Sigmoid colon (tissue), 7 donors: Measurements from ENCODE around the gene HS3ST4. TPM values are rescaled to one million over a fixed set of nuclear protein-coding genes. Genes with fewer than 3 reads are reported as not detected.

Experiments
- DNase-seq: peaks from one replicate; pipeline ENCODE4 v3.0.0-alpha.2; 2019
- H3K27ac ChIP-seq, 4 donors: fragments of 200-600 bp; sonication (generic); one replicate each; pipeline ENCODE4 v1.5.1; 2016 to 2019; ENCODE audit warnings: mild to moderate bottlenecking in 1 of 4
- H3K27me3 ChIP-seq, 3 donors: fragments of 200-600 bp; sonication (generic); one replicate each; pipeline ENCODE4 v1.5.1; 2019; ENCODE audit warnings: mild to moderate bottlenecking in 1 of 3
- H3K36me3 ChIP-seq, 4 donors: fragments of 200-600 bp; sonication (generic); one replicate each; pipeline ENCODE4 v1.5.1; 2016 to 2019
- H3K4me1 ChIP-seq, 4 donors: fragments of 200-600 bp; sonication (generic); one replicate each; pipeline ENCODE4 v1.5.1; 2017 to 2019
- H3K4me3 ChIP-seq, 4 donors: fragments of 200-600 bp; sonication (generic); one replicate each; pipeline ENCODE4 v1.5.1; 2017 to 2019; ENCODE audit warnings: mild to moderate bottlenecking in 2 of 4, moderate library complexity in 1 of 4
- H3K9me3 ChIP-seq, 4 donors: fragments of 200-600 bp in 3 of 4; sonication (generic) in 3 of 4; one replicate each; pipeline versions ENCODE4 v1.5.1 to v1.6.1; 2013 to 2019
- EP300 ChIP-seq, 4 donors: sonication (generic); formaldehyde crosslinking; IDR thresholded peaks; one replicate each; pipeline ENCODE4 v1.6.1; 2017; ENCODE audit warnings: antibody characterized with exemption in 4 of 4
- POLR2A ChIP-seq, 2 donors: fragments of 450-650 bp; IDR thresholded peaks; one replicate each; pipeline ENCODE4 v1.6.1; 2016; ENCODE audit warnings: antibody characterized with exemption in 2 of 2, mild to moderate bottlenecking in 2 of 2, moderate library complexity in 2 of 2
- POLR2AphosphoS5 ChIP-seq, 4 donors: sonication (generic); formaldehyde crosslinking; IDR thresholded peaks; one replicate each; pipeline ENCODE4 v1.6.1; 2017; ENCODE audit warnings: antibody characterized with exemption in 4 of 4
- WGBS, 2 donors: extraction: QIAGEN DNeasy Blood & Tissue Kit; methylation state at CpG; one replicate each; pipeline ENCODE4 v1.1.7; 2013; 5-methylcytosine and 5-hydroxymethylcytosine counted together
- intact Hi-C: fragments of 100-400 bp; cut with DNase I; formaldehyde crosslinking; loops from one replicate; pipeline ENCODE4 v1.15.1; 2023
- polyA plus RNA-seq, 3 donors: library from polyadenylated mRNA; stranded (reverse); fragments of 200-250 nt; gene quantifications; one replicate each; pipeline ENCODE4 v1.2.3, GENCODE V29; 2013
- total RNA-seq, 4 donors: library from RNA; depleted of rRNA; stranded (reverse); fragments of >200 nt; gene quantifications; one replicate each; pipeline ENCODE4 v1.1.0, GENCODE V29; 2016
- TF ChIP-seq, protein P1 (sequence below), 4 experiments: fragments of 450-650 bp in 3 of 4; fragments of 200-600 bp in 1 of 4; IDR thresholded peaks; one replicate each; pipeline ENCODE4 v1.5.1; 2016 to 2019; ENCODE audit warnings: antibody characterized with exemption in 4 of 4, mild to moderate bottlenecking in 3 of 4, moderate library complexity in 2 of 4
- donor health status: healthy with polysubstance abuse.
- donor health status: Bipolar disorder and iron deficiency.
- donor health status: healthy.

Gene HS3ST4
- total and polyA plus RNA-seq, 7 donors = 0.07 to 0.14 TPM; not detected in 5

DNA sequence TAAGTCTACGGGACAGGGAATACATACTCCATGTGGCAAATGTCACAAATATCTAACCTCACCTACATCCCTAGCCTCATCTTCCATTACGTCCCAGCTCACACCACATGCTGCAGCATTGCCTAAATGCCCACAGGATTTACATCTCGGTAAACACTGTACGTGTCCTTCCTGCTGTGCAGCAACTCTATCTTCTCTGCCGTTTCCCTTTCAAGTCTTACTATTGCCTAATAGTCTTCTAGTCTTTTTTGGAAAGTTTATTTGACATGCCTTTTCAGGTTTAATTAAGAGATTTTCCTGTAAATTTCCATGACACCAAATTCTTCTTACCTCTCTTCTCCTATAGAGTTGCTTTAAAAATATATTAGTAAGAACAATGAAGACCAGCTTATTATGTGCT lies 120.5 kb downstream of the HS3ST4 start:
- H3K4me1 ChIP-seq = no peaks in the 10 kb centered on the region

DNA sequence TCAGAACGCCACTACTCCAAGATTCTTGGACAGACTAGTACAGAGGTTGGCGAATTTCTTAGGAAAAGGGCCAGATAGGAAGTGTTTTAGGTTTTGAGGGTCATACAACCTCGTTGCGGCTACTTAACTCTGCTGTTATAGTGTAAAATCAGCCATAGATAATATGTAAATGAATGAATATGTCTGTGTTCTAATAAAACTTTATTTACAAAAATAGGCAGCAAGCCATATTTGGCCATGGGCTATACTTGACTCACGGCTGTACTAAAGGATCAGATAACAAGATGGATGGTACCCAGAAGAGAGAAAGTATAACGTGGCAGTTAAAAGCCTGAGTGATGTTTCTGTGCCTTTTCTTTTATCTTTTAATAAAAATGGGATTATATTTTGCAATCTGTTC lies 125.5 kb downstream of the HS3ST4 start:
- H3K27ac ChIP-seq = no peak overlapping the region
- no peaks in the 10 kb centered on the region for H3K27me3 ChIP-seq
- H3K9me3 ChIP-seq = no peaks in the 10 kb centered on the region
- H3K4me1 ChIP-seq = no peaks in the 10 kb centered on the region
- TF ChIP-seq, protein P1, sequence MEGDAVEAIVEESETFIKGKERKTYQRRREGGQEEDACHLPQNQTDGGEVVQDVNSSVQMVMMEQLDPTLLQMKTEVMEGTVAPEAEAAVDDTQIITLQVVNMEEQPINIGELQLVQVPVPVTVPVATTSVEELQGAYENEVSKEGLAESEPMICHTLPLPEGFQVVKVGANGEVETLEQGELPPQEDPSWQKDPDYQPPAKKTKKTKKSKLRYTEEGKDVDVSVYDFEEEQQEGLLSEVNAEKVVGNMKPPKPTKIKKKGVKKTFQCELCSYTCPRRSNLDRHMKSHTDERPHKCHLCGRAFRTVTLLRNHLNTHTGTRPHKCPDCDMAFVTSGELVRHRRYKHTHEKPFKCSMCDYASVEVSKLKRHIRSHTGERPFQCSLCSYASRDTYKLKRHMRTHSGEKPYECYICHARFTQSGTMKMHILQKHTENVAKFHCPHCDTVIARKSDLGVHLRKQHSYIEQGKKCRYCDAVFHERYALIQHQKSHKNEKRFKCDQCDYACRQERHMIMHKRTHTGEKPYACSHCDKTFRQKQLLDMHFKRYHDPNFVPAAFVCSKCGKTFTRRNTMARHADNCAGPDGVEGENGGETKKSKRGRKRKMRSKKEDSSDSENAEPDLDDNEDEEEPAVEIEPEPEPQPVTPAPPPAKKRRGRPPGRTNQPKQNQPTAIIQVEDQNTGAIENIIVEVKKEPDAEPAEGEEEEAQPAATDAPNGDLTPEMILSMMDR (IDR thresholded peaks at IDR 0.05) = no peak
- TF ChIP-seq POLR2AphosphoS5 (IDR thresholded peaks at IDR 0.05) (no peak), EP300 (IDR thresholded peaks at IDR 0.05) (no peak), POLR2A (IDR thresholded peaks at IDR 0.05) (no peak)
- 74 to 84% methylated on average over 6 of the region's 6 CpGs for WGBS, 2 donors
- H3K4me3 ChIP-seq = no peak overlapping the region
- intact Hi-C loops = no loop called here
- no peaks in the 10 kb centered on the region for H3K36me3 ChIP-seq
- no peak for DNase-seq

More for the DNA sequence above, 120.5 kb downstream of the HS3ST4 start:
- TF ChIP-seq, protein P1 (IDR thresholded peaks at IDR 0.05) = no peak
- TF ChIP-seq POLR2A (IDR thresholded peaks at IDR 0.05) (no peak), EP300 (IDR thresholded peaks at IDR 0.05) (no peak), POLR2AphosphoS5 (IDR thresholded peaks at IDR 0.05) (no peak)
- no peak for DNase-seq
- no peak overlapping the region for H3K27ac ChIP-seq
- no peaks in the 10 kb centered on the region for H3K36me3 ChIP-seq
- intact Hi-C loops = no loop called here
- H3K27me3 ChIP-seq = no peaks in the 10 kb centered on the region
- no peak overlapping the region for H3K4me3 ChIP-seq
- 68 to 78% methylated on average over 5 of the region's 5 CpGs for WGBS, 2 donors
- H3K9me3 ChIP-seq = no peaks in the 10 kb centered on the region

DNA sequence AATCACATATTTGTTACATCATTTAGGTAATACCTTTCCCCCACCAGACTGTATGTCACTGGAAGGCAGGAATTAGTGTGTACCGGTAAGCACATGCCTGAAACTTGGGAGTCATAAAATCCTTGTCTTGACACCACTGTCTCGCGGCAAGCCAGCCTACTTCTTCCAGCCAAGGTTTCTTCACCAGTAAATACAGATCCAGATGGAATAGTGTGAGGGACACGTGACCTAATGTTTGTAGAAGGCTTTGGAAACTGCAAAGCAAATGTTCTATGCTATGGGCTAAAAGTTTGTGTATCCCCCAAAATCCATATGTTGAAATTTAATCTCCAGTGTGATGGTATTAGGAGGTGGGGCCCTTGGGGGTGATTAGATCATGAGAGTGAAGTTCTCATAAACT lies 126.1 kb downstream of the HS3ST4 start:
- no peaks in the 10 kb centered on the region for H3K36me3 ChIP-seq
- 78 to 87% methylated on average over 4 of the region's 4 CpGs for WGBS, 2 donors
- no peak overlapping the region for H3K27ac ChIP-seq
- no peak for DNase-seq
- no peaks in the 10 kb centered on the region for H3K27me3 ChIP-seq
- H3K9me3 ChIP-seq = no peaks in the 10 kb centered on the region
- intact Hi-C loops = no loop called here
- no peak overlapping the region for H3K4me3 ChIP-seq
- H3K4me1 ChIP-seq = no peaks in the 10 kb centered on the region
- TF ChIP-seq POLR2AphosphoS5 (IDR thresholded peaks at IDR 0.05) = no peak
- TF ChIP-seq, protein P1 (IDR thresholded peaks at IDR 0.05) = no peak
- no peak for TF ChIP-seq EP300 (IDR thresholded peaks at IDR 0.05)
- TF ChIP-seq POLR2A (IDR thresholded peaks at IDR 0.05) = no peak

DNA sequence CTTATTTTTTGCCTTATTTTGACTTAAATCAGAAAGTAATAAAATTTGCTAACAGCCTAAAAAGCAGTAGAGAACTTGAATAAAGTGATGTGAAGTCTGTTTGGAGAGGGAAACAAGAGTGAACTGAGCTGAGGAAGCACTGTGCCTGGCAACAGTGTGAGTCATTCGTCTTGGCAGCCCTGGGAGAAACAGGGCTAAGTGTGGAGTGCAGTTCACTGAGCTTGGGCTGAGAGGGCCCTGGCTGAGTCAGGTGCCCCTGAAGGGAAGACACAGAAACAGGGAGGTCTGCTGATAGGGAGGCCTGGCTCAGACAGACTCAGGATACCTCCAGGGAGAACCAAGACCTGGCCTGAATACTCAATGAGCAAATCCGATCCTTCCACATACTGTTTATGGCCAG lies 132.1 kb downstream of the HS3ST4 start:
- H3K36me3 ChIP-seq = no peaks in the 10 kb centered on the region
- WGBS, 2 donors = 74 to 89% methylated on average over 2 of the region's 2 CpGs

More for the DNA sequence above, 132.1 kb downstream of the HS3ST4 start:
- intact Hi-C loops = no loop called here
- H3K9me3 ChIP-seq = no peaks in the 10 kb centered on the region
- no peak overlapping the region for H3K27ac ChIP-seq
- H3K4me1 ChIP-seq = no peaks in the 10 kb centered on the region
- H3K27me3 ChIP-seq = no peaks in the 10 kb centered on the region
- TF ChIP-seq POLR2A (IDR thresholded peaks at IDR 0.05) (no peak), EP300 (IDR thresholded peaks at IDR 0.05) (no peak), POLR2AphosphoS5 (IDR thresholded peaks at IDR 0.05) (no peak)
- TF ChIP-seq, protein P1 (IDR thresholded peaks at IDR 0.05) = no peak
- no peak for DNase-seq
- H3K4me3 ChIP-seq = no peak overlapping the region
